PC-3 (cell line): ENCODE data around the gene AKAP5.

Experiments
- CTCF ChIP-seq: fragments of 300-600 bp; sonication (generic); conservative IDR thresholded peaks from 2 replicates; pipeline ENCODE4 v1.5.1; 2017; ENCODE audit warnings: antibody characterized with exemption, low read depth, mild to moderate bottlenecking, low read length
- EZH2phosphoT487 ChIP-seq: fragments of 300-600 bp; sonication (generic); IDR thresholded peaks from 2 replicates; pipeline ENCODE4 v1.6.1; 2018; ENCODE audit warnings: mild to moderate bottlenecking, antibody characterized with exemption, low read length, borderline replicate concordance

DNA sequence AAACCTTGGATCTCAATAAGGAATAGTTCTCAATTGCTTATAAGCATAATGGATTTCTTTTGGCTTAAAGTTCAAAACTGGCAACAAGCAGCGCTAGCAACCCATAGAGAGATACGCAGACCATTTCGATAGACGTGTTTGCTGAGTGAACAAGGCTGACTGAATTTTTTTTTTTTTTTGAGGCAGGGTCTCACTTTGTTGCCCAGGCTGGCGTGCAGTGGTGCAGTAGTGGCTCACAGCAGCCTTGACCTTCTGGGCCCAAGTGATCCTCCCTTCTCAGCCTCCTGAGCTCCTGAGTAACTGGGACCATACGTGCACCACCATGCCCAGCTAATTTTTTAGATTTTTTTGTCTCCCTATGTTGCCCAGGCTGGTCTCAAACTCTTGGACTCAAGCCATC is 1.4 kb upstream of the AKAP5 start:
- TF ChIP-seq CTCF = no peak
- no peak for TF ChIP-seq EZH2phosphoT487
